ENCODE results near the gene EFCAB12.
"Not testable (repeated sequence)": the region's sequence is repeated elsewhere in the genome, so short reads cannot be mapped to it uniquely, and the experiment has no call there.

The EFCAB12 gene

DNA sequence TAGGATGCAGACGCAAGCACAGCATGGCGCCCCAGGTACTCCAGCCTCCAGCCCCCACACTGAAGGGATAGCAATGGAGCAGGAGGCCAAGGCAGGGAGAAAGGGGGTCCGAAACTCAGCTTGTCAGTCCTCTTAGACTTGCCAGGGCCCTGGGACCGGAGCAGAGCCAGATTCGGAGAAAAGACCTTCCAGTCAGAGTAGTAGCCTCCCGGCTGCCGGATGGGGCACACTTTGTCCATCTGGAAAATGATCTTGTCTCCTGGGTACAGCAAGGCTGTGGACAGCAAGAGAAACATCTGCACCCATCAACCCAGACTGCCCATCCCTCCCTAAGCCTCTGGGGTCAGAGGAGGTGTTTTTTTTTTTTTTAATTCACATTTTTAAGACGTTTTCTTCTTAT is 24.3 kb downstream of the EFCAB12 start:
- 93% methylated on average over 7 of the region's 8 CpGs for WGBS
- H3K9ac ChIP-seq (ENCODE audit: low read depth, low read length) = no peak overlapping the region

DNA sequence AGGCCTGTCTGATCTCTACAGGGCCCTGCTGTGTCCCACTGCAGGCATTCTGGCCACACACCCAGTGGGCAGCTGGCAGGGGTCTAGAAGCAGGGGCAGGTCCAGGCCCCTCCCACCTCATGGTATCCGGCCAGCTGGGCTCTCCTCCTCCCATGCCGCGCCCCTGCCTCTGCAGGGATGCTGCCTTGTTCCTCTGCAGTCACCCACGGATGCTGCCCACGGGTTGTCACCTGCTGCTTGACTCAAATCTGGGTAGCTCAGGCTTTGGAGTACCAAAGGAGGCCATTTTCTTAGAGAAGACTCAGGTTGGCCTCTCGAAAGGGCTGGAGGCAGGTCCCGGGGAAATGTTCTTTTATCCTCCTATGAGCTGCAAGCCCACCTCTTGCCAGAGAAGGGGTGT is 25.0 kb downstream of the EFCAB12 start:
- no peak overlapping the region for H3K9ac ChIP-seq (ENCODE audit: low read depth, low read length)
- H3K4me3 ChIP-seq (ENCODE audit: low read length) = no peak overlapping the region
- H3K27ac ChIP-seq (ENCODE audit: low read depth, low read length) = no peak overlapping the region
- no peaks in the 10 kb centered on the region for H3K27me3 ChIP-seq (ENCODE audit: insufficient read depth, low read length)
- no peaks in the 10 kb centered on the region for H3K36me3 ChIP-seq (ENCODE audit: insufficient read depth, low read length)
- 89% methylated on average over 7 of the region's 7 CpGs for WGBS
- H3K9me3 ChIP-seq (ENCODE audit: insufficient read depth, low read depth, low read length) = no peaks in the 10 kb centered on the region
- no peaks in the 10 kb centered on the region for H3K4me1 ChIP-seq (ENCODE audit: insufficient read depth, low read length)

More for the DNA sequence above, 24.3 kb downstream of the EFCAB12 start:
- no peaks in the 10 kb centered on the region for H3K36me3 ChIP-seq (ENCODE audit: insufficient read depth, low read length)
- H3K9me3 ChIP-seq (ENCODE audit: insufficient read depth, low read depth, low read length) = no peaks in the 10 kb centered on the region
- no peaks in the 10 kb centered on the region for H3K27me3 ChIP-seq (ENCODE audit: insufficient read depth, low read length)
- H3K4me1 ChIP-seq (ENCODE audit: insufficient read depth, low read length) = no peaks in the 10 kb centered on the region
- no peak overlapping the region for H3K27ac ChIP-seq (ENCODE audit: low read depth, low read length)
- H3K4me3 ChIP-seq (ENCODE audit: low read length) = no peak overlapping the region

DNA sequence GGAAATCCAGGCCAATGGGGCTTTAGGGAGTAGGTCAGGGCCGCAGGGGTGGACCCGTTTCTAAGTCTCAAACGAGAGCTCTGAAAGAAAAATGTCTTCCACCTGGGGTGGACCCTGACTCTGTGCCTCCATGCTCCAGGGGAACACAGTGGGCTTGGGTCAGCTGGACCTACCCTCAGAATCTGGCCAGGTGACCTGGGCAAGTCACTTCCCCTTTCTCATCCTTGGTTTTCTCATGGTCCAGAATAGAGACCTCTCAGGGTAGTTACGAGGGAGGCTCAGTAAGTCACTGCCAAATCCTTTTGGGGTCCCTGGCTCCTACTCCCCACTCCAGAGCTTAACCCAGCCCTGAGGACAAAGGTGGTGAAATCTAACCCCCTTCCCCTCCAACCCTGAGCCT is 25.8 kb downstream of the EFCAB12 start:
- no peaks in the 10 kb centered on the region for H3K27me3 ChIP-seq (ENCODE audit: insufficient read depth, low read length)
- 95% methylated on average over 4 of the region's 4 CpGs for WGBS
- H3K4me1 ChIP-seq (ENCODE audit: insufficient read depth, low read length) = 0 out of 2 replicates have a peak, but pooled peaks cover 4% of the 10 kb centered on the region
- H3K9me3 ChIP-seq (ENCODE audit: insufficient read depth, low read depth, low read length) = no peaks in the 10 kb centered on the region
- H3K36me3 ChIP-seq (ENCODE audit: insufficient read depth, low read length) = peaks cover 1% of the 10 kb centered on the region; the same call in 1 of the 2 replicates
- H3K4me3 ChIP-seq (ENCODE audit: low read length) = no peak overlapping the region
- no peak overlapping the region for H3K27ac ChIP-seq (ENCODE audit: low read depth, low read length)
- H3K9ac ChIP-seq (ENCODE audit: low read depth, low read length) = no peak overlapping the region

DNA sequence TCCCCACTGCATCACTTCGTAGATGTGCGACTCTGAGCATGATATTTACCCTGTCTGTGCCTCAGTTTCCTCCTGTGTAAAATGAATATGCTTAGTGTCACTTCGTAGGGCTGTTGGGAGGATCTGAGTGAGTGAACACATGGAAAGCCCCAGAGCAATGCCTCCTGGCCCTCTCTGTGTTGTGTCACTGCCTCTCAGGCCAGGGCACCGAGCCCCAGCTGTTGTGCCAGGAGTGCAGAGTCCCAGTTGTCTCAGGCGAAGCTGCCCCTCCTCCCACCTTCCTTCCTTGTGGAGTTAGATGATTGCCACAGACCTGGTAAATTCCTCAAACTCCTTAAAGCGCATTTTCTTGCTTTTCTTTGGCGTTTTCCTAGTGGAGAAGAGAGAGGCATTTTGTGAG is 26.2 kb downstream of the EFCAB12 start:
- Histone ChIP-seq H3K36me3 (ENCODE audit: insufficient read depth, low read length) (peaks cover 3% of the 10 kb centered on the region; the same call in 1 of the 2 replicates), H3K27me3 (ENCODE audit: insufficient read depth, low read length) (no peaks in the 10 kb centered on the region)
- WGBS = 92% methylated on average over 6 of the region's 7 CpGs

GRCh38 chr3:129399895-129400357 is 28.5 kb downstream of the EFCAB12 start:
- WGBS = 93% methylated on average over 7 of the region's 8 CpGs
- Histone ChIP-seq H3K27ac (ENCODE audit: low read depth, low read length) (peak overlapping the region; percentile 79), H3K9me3 (ENCODE audit: insufficient read depth, low read depth, low read length) (no peaks in the 10 kb centered on the region), H3K9ac (ENCODE audit: low read depth, low read length) (peak overlapping the region; percentile 70; the same call in 1 of the 2 replicates), H3K4me3 (ENCODE audit: low read length) (peak overlapping the region; percentile 80), H3K27me3 (ENCODE audit: insufficient read depth, low read length) (no peaks in the 10 kb centered on the region), H3K4me1 (ENCODE audit: insufficient read depth, low read length) (0 out of 2 replicates have a peak, but pooled peaks cover 4% of the 10 kb centered on the region), H3K36me3 (ENCODE audit: insufficient read depth, low read length) (peaks cover 22% of the 10 kb centered on the region)

More for the DNA sequence above, 26.2 kb downstream of the EFCAB12 start:
- no peak overlapping the region for H3K9ac ChIP-seq (ENCODE audit: low read depth, low read length)
- H3K4me3 ChIP-seq (ENCODE audit: low read length) = no peak overlapping the region
- H3K9me3 ChIP-seq (ENCODE audit: insufficient read depth, low read depth, low read length) = no peaks in the 10 kb centered on the region
- 0 out of 2 replicates have a peak, but pooled peaks cover 4% of the 10 kb centered on the region for H3K4me1 ChIP-seq (ENCODE audit: insufficient read depth, low read length)
- no peak overlapping the region for H3K27ac ChIP-seq (ENCODE audit: low read depth, low read length)

DNA sequence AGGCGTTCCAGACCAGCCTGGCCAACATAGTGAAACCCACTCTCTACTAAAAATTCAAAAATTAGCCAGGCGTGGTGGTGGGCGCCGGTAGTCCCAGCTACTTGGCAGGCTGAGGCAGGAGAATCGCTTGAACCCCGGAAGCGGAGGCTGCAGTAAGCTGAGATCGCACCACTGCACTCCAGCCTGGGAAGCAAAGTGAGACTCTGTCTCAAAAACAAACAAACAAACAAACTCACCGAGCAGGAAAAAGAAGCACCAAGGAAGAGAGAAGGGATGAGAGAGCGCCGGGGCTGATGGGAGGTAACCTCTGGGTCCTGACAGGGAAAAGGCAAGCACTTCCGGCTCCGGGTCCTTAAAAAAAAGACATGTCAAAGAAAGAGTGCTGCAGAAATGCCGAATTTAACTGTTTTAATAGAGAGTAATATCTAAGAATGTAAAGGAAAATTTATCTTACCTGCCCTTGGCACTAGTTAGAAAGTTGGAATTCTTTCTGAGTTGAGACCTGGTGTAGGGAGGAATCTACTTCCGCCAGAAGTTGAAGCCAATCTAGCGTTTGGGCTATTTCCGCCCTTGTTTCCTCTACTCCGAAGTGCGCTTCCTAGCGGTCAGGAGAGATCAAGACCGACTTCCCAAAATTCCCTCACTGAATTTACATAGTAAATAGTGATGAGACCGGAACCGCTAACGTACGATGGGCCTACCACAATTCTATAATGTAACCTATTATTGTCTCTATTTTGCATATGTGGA is 29.1 kb downstream of the EFCAB12 start:
- Histone ChIP-seq H3K27ac (ENCODE audit: low read depth, low read length) (peak overlapping the region; percentile 79), H3K9me3 (ENCODE audit: insufficient read depth, low read depth, low read length) (no peaks in the 10 kb centered on the region), H3K9ac (ENCODE audit: low read depth, low read length) (peak overlapping the region; percentile 70), H3K36me3 (ENCODE audit: insufficient read depth, low read length) (peaks cover 22% of the 10 kb centered on the region), H3K4me3 (ENCODE audit: low read length) (peak overlapping the region; percentile 80), H3K27me3 (ENCODE audit: insufficient read depth, low read length) (no peaks in the 10 kb centered on the region), H3K4me1 (ENCODE audit: insufficient read depth, low read length) (0 out of 2 replicates have a peak, but pooled peaks cover 4% of the 10 kb centered on the region)
- WGBS = under 1% methylated on average over 21 of the region's 25 CpGs

- Histone ChIP-seq H3K4me1 (ENCODE audit: insufficient read depth, low read length) (0 out of 2 replicates have a peak, but pooled peaks cover 4% of the 10 kb centered on the region), H3K27ac (ENCODE audit: low read depth, low read length) (peak overlapping the region; percentile 79), H3K9ac (ENCODE audit: low read depth, low read length) (peak overlapping the region; percentile 70), H3K27me3 (ENCODE audit: insufficient read depth, low read length) (no peaks in the 10 kb centered on the region), H3K9me3 (ENCODE audit: insufficient read depth, low read depth, low read length) (no peaks in the 10 kb centered on the region), H3K36me3 (ENCODE audit: insufficient read depth, low read length) (peaks cover 22% of the 10 kb centered on the region), H3K4me3 (ENCODE audit: low read length) (peak overlapping the region; percentile 80)
- 2% methylated on average over 18 of the region's 18 CpGs for WGBS
Observed at GRCh38 chr3:129398803-129399144, 29.7 kb downstream of the EFCAB12 start.

DNA sequence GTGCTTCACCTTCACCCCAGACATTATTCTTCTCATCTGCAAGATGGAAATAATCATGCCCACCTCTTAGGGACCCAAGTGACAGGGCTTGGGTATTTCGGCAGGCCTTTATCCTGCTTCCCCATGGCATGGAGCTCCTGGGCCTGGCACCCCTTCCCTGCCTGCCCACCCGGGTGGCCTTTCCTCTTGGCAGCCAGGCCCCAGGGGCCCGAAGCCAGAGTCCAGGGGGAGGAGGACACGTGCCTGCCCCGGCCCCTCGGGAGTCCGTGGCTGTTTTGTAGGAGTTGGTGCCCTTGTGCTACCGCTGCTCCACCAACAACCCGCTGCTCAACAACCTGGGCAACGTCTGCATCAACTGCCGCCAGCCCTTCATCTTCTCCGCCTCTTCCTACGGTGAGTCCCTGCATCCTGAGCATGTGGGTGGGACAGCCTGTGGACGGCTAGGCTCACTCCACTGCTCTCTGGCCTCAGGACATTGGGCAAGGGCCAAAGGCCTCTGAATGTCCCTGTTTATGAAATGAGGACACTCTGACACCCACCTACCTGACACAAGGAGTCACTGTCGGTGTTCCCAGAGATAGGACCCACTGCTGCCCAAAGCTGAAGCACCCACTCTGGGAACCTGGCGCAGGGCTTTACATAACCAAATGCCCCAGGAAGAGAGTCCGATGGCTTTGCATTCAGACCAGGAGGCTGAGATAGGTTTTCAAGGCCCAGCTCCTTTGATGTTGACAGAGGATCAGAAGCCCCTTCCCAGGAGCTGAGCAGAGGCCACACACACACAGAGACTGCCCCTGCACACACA is 34.5 kb downstream of the EFCAB12 start:
- not testable (repeated sequence) for H3K9ac ChIP-seq (ENCODE audit: low read depth, low read length); H3K9me3 ChIP-seq (ENCODE audit: insufficient read depth, low read depth, low read length); H3K27ac ChIP-seq (ENCODE audit: low read depth, low read length); H3K4me3 ChIP-seq (ENCODE audit: low read length); H3K4me1 ChIP-seq (ENCODE audit: insufficient read depth, low read length); H3K27me3 ChIP-seq (ENCODE audit: insufficient read depth, low read length)
- peaks cover 63% of the 10 kb centered on the region for H3K36me3 ChIP-seq (ENCODE audit: insufficient read depth, low read length)
- WGBS = 90% methylated on average over 8 of the region's 17 CpGs

GRCh38 chr3:129393271-129393670 is 35.2 kb downstream of the EFCAB12 start:
- Histone ChIP-seq H3K36me3 (ENCODE audit: insufficient read depth, low read length) (peaks cover 63% of the 10 kb centered on the region), H3K9ac (ENCODE audit: low read depth, low read length) (no peak overlapping the region), H3K4me3 (ENCODE audit: low read length) (no peak overlapping the region), H3K9me3 (ENCODE audit: insufficient read depth, low read depth, low read length) (no peaks in the 10 kb centered on the region), H3K4me1 (ENCODE audit: insufficient read depth, low read length) (peaks cover 14% of the 10 kb centered on the region), H3K27ac (ENCODE audit: low read depth, low read length) (no peak overlapping the region), H3K27me3 (ENCODE audit: insufficient read depth, low read length) (no peaks in the 10 kb centered on the region)
- WGBS = 94% methylated on average over 6 of the region's 6 CpGs

GRCh38 chr3:129392106-129392887 is 36.1 kb downstream of the EFCAB12 start:
- 91% methylated on average over 6 of the region's 8 CpGs for WGBS
- Histone ChIP-seq H3K4me1 (ENCODE audit: insufficient read depth, low read length) (peaks cover 19% of the 10 kb centered on the region), H3K36me3 (ENCODE audit: insufficient read depth, low read length) (peaks cover 69% of the 10 kb centered on the region)
- not testable (repeated sequence) for H3K9ac ChIP-seq (ENCODE audit: low read depth, low read length); H3K27me3 ChIP-seq (ENCODE audit: insufficient read depth, low read length); H3K27ac ChIP-seq (ENCODE audit: low read depth, low read length); H3K4me3 ChIP-seq (ENCODE audit: low read length); H3K9me3 ChIP-seq (ENCODE audit: insufficient read depth, low read depth, low read length)
